H1 (cell line): ENCODE results near the gene KISS1R. TPM values are rescaled to one million over a fixed set of nuclear protein-coding genes. Genes with fewer than 3 reads are reported as not detected.

Source experiments
- CTCF ChIA-PET: fragments of 300-600 bp; sonication (Branson Sonifier 250); formaldehyde crosslinking; loops from one replicate; lab custom pipeline; 2021; ENCODE audit not compliant: partially characterized antibody; lab: Charles Lee
- POLR2A ChIA-PET: fragments of 300-600 bp; sonication (Branson Sonifier 250); formaldehyde crosslinking; loops from one replicate; lab custom pipeline; 2021; ENCODE audit warnings: inconsistent platforms; ENCODE audit not compliant: partially characterized antibody; lab: Charles Lee
- DNase-seq, 2 experiments: peaks; one replicate each; pipeline versions ENCODE4 v3.0.0 to v3.0.0-alpha.2; 2010 to 2022; ENCODE audit warnings: low spot score in 2 of 2, low read depth in 1 of 2, mixed read lengths in 1 of 2
- FAIRE-seq: peaks from 2 replicates; lab custom pipeline; 2011; peaks lifted over from hg19 to GRCh38; lab: Jason Lieb, UNC
- H2AFZ ChIP-seq: 2 replicates; pipeline ENCODE4 v1.8.1; 2012; ENCODE audit warnings: low read length, inconsistent platforms
- H2AK5ac ChIP-seq: 2 replicates; pipeline ENCODE4 v1.6.1; 2013; ENCODE audit warnings: low read depth, low read length
- H2BK120ac ChIP-seq: replicated peaks from 2 replicates; pipeline ENCODE3; 2013; ENCODE audit warnings: low read depth, low read length, inconsistent platforms
- H2BK12ac ChIP-seq: 2 replicates; pipeline ENCODE4 v1.6.1; 2013; ENCODE audit warnings: low read depth, low read length
- H2BK15ac ChIP-seq: 2 replicates; pipeline ENCODE4 v1.6.1; 2013; ENCODE audit warnings: low read length
- H2BK20ac ChIP-seq: 2 replicates; pipeline ENCODE4 v1.6.1; 2013; ENCODE audit warnings: low read length
- H2BK5ac ChIP-seq: 2 replicates; pipeline ENCODE4 v1.6.1; 2013; ENCODE audit warnings: low read depth, low read length
- H3K14ac ChIP-seq: 2 replicates; pipeline ENCODE4 v1.6.1; 2013; ENCODE audit warnings: inconsistent platforms; ENCODE audit not compliant: insufficient read length
- H3K18ac ChIP-seq: 2 replicates; pipeline ENCODE4 v1.6.1; 2013; ENCODE audit warnings: low read length; ENCODE audit errors: extremely low read depth
- H3K23ac ChIP-seq: 2 replicates; pipeline ENCODE4 v1.6.1; 2013; ENCODE audit warnings: inconsistent platforms; ENCODE audit not compliant: insufficient read length
- H3K23me2 ChIP-seq: 2 replicates; pipeline ENCODE4 v1.6.1; 2013; ENCODE audit warnings: low read depth, low read length
- H3K27ac ChIP-seq: 2 replicates; pipeline ENCODE4 v1.6.1; 2011; ENCODE audit warnings: low read depth, low read length, inconsistent platforms
- H3K27me3 ChIP-seq, 4 experiments: replicated peaks in 1 of 4; 1 replicate in 1 of 4; 2 replicates in 3 of 4; pipeline versions ENCODE4 v1.6.1 to v1.8.1; 2011 to 2013; ENCODE audit warnings: low read length in 3 of 4, mild to moderate bottlenecking in 3 of 4, inconsistent platforms in 2 of 4, mixed read lengths in 2 of 4, moderate library complexity in 1 of 4; ENCODE audit not compliant: control insufficient read depth in 3 of 4, insufficient read depth in 3 of 4; ENCODE audit errors: extremely low read depth in 1 of 4
- H3K36me3 ChIP-seq, 4 experiments: 2 replicates each; pipeline versions ENCODE4 v1.6.1 to v1.8.1; 2011 to 2013; ENCODE audit warnings: mild to moderate bottlenecking in 4 of 4, low read length in 3 of 4, moderate library complexity in 2 of 4, control low read depth in 1 of 4, inconsistent platforms in 1 of 4; ENCODE audit not compliant: insufficient read depth in 4 of 4, control insufficient read depth in 2 of 4
- H3K4ac ChIP-seq: replicated peaks from 2 replicates; pipeline ENCODE3; 2013; ENCODE audit warnings: low read length, low read depth, mixed read lengths, inconsistent platforms; ENCODE audit not compliant: insufficient read length
- H3K4me1 ChIP-seq, 4 experiments: replicated peaks in 1 of 4; 1 replicate in 1 of 4; 2 replicates in 3 of 4; pipeline versions ENCODE4 v1.6.1 to v1.8.1; 2011 to 2013; ENCODE audit warnings: low read length in 3 of 4, inconsistent platforms in 2 of 4, mixed read lengths in 1 of 4; ENCODE audit not compliant: insufficient read depth in 4 of 4, control insufficient read depth in 3 of 4
- H3K4me2 ChIP-seq, 2 experiments: 2 replicates each; pipeline versions ENCODE4 v1.6.1 to v1.8.1; 2011 to 2013; ENCODE audit warnings: low read depth in 2 of 2, low read length in 2 of 2, control low read depth in 1 of 2, inconsistent platforms in 1 of 2, mild to moderate bottlenecking in 1 of 2; ENCODE audit not compliant: insufficient read depth in 1 of 2
- H3K4me3 ChIP-seq, 4 experiments: fragments of 200-600, 300-600 bp in 1 of 4; sonication (generic), shearing (Covaris generic), sonication (Bioruptor Twin) in 1 of 4; 2 replicates each; pipeline versions ENCODE4 v1.5.1 to v1.8.1; 2011 to 2016; ENCODE audit warnings: low read length in 4 of 4, low read depth in 3 of 4, control low read depth in 2 of 4, inconsistent platforms in 2 of 4, mild to moderate bottlenecking in 2 of 4, mixed read lengths in 1 of 4, moderate library complexity in 1 of 4; ENCODE audit not compliant: insufficient read depth in 2 of 4; ENCODE audit errors: extremely low read depth in 1 of 4
- H3K56ac ChIP-seq: replicated peaks from 2 replicates; pipeline ENCODE3; 2013; ENCODE audit warnings: low read depth, mild to moderate bottlenecking, mixed read lengths, low read length, inconsistent platforms; ENCODE audit not compliant: insufficient read length
- H3K79me1 ChIP-seq: 2 replicates; pipeline ENCODE4 v1.6.1; 2013; ENCODE audit warnings: low read depth, low read length, control low read depth
- H3K79me2 ChIP-seq, 2 experiments: 2 replicates each; pipeline versions ENCODE4 v1.6.1 to v1.8.1; 2012 to 2013; ENCODE audit warnings: low read length in 2 of 2, mild to moderate bottlenecking in 2 of 2, inconsistent platforms in 1 of 2; ENCODE audit not compliant: insufficient read depth in 2 of 2, control insufficient read depth in 1 of 2
- H3K9ac ChIP-seq, 4 experiments: replicated peaks in 1 of 4; 1 replicate in 1 of 4; 2 replicates in 3 of 4; pipeline versions ENCODE4 v1.6.1 to v1.8.1; 2011 to 2013; ENCODE audit warnings: low read depth in 3 of 4, low read length in 3 of 4, control low read depth in 2 of 4, mild to moderate bottlenecking in 2 of 4, moderate library complexity in 2 of 4, inconsistent platforms in 1 of 4; ENCODE audit errors: extremely low read depth in 1 of 4
- H3K9me3 ChIP-seq, 2 experiments: 2 replicates each; pipeline versions ENCODE4 v1.6.1 to v1.8.1; 2012 to 2013; ENCODE audit warnings: mild to moderate bottlenecking in 2 of 2, moderate library complexity in 2 of 2, control low read depth in 1 of 2, inconsistent platforms in 1 of 2, low read depth in 1 of 2, low read length in 1 of 2, mixed read lengths in 1 of 2; ENCODE audit not compliant: insufficient read depth in 2 of 2
- H4K20me1 ChIP-seq, 2 experiments: replicated peaks in 1 of 2; 2 replicates each; pipeline versions ENCODE3 to v1.8.1; 2011 to 2013; ENCODE audit warnings: inconsistent platforms in 2 of 2, low read length in 2 of 2, mild to moderate bottlenecking in 1 of 2; ENCODE audit not compliant: insufficient read depth in 2 of 2, control insufficient read depth in 1 of 2
- H4K5ac ChIP-seq: 2 replicates; pipeline ENCODE4 v1.6.1; 2013; ENCODE audit warnings: low read length, low read depth, mixed read lengths, inconsistent platforms; ENCODE audit not compliant: insufficient read length
- H4K8ac ChIP-seq: 2 replicates; pipeline ENCODE4 v1.8.0; 2013; ENCODE audit warnings: mild to moderate bottlenecking, moderate library complexity, low read length, inconsistent platforms; ENCODE audit not compliant: insufficient read depth; ENCODE audit errors: extremely low read depth
- H4K91ac ChIP-seq: replicated peaks from 2 replicates; pipeline ENCODE3; 2013; ENCODE audit warnings: low read length, mixed read lengths, inconsistent platforms; ENCODE audit not compliant: insufficient read length
- ASH2L ChIP-seq: fragments of 200-600, 300-600 bp; sonication (generic); IDR thresholded peaks from one replicate; pipeline ENCODE4 v1.7.1; 2017; ENCODE audit warnings: low read length
- PHF8 ChIP-seq: fragments of 200-600 bp; sonication (generic); conservative IDR thresholded peaks from 2 replicates; pipeline ENCODE4 v1.7.1; 2012; ENCODE audit warnings: low read depth, mild to moderate bottlenecking, inconsistent platforms, low read length, moderate library complexity
- POLR2AphosphoS5 ChIP-seq: IDR thresholded peaks from 2 replicates; pipeline ENCODE4 v1.6.1; 2011; ENCODE audit warnings: low read depth, low read length
- RAD21 ChIP-seq, 2 experiments: IDR thresholded peaks in 1 of 2; conservative IDR thresholded peaks in 1 of 2; 2 replicates each; pipeline ENCODE4 v1.6.1; 2011; ENCODE audit warnings: low read depth in 2 of 2, low read length in 2 of 2, improper control_type of control experiment in 1 of 2, inconsistent platforms in 1 of 2, mild to moderate bottlenecking in 1 of 2, moderate library complexity in 1 of 2
- SIRT6 ChIP-seq: IDR thresholded peaks from one replicate; pipeline ENCODE4 v1.7.1; 2012; ENCODE audit warnings: low read length, inconsistent platforms
- WGBS, 2 experiments: shearing (Covaris generic) in 1 of 2; methylation state at CpG; one replicate each; pipeline versions ENCODE4 v1.1.6 to v1.1.7; 2013 to 2015; ENCODE audit warnings: low lambda C conversion rate in 2 of 2, mixed read lengths in 2 of 2, inconsistent platforms in 1 of 2, low coverage in 1 of 2, missing lambda C conversion rate in 1 of 2; ENCODE audit not compliant: insufficient replicate concordance in 2 of 2, insufficient coverage in 1 of 2, insufficient read length in 1 of 2; ENCODE audit errors: extremely low coverage in 1 of 2, missing lambda C conversion rate in 1 of 2; 5-methylcytosine and 5-hydroxymethylcytosine counted together
- polyA plus RNA-seq, 7 experiments: library from polyadenylated mRNA; depleted of rRNA in 3 of 7; stranded (reverse) in 5 of 7; unstranded in 2 of 7; fragments of >200 nt in 5 of 7; fragments of 200-250 nt in 2 of 7; gene quantifications; 1 replicate in 5 of 7; 2 replicates in 1 of 7; 4 replicates in 1 of 7; pipeline versions ENCODE4 v1.2.1 to v1.2.3, GENCODE V29; 2011 to 2013; ENCODE audit warnings: missing spikeins in 2 of 7, mixed read lengths in 2 of 7
- total RNA-seq: library from RNA; stranded (reverse); fragmentation: NEBNext Ultra II Directional; extraction: Animal tissue kit (Norgen Biotek cat#: 25700); gene quantifications from 2 replicates; pipeline ENCODE4 v1.2.1, GENCODE V29; 2021

Gene KISS1R
- total and polyA plus RNA-seq, 2 of the 8 experiments (the other 6 are each of a cell fraction or from before 2014, with no cell fraction given): 2.3 to 2.7 TPM

DNA sequence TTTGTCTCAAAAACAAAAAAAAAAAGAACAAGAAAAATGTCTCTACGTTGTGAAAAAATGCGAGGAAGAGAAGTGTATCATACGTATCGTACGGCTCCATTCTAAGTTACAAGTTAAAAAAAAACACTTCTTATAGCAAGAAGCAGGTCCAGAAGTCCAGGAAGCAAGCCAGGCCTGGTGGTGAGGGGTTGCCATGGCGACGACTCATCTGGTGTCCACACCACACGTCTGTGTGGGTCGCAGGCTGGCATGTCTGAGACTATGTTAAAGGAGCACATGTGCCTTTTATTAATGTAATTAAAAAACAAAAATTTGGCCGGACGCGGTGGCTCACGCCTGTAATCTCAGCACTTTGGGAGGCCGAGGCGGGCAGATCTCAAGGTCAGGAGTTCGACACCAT is 30.1 kb upstream of the KISS1R start:
- DNase-seq: no peak
- H2AFZ ChIP-seq: no peak overlapping the region
- 86% methylated on average over 16 of the region's 16 CpGs; no CpG with 5 or more reads in 1 of the 2 experiments for WGBS, 2 experiments

More for the DNA sequence above, 30.1 kb upstream of the KISS1R start:
- Histone ChIP-seq H4K20me1 (peaks cover 5 to 17% of the 10 kb centered on the region in 2 experiments), H2BK12ac (no peak overlapping the region), H3K79me2 (no peaks in the 10 kb centered on the region; a peak in 1 of 4 replicates), H3K14ac (no peak overlapping the region), H3K4me2 (no peak overlapping the region), H3K4ac (no peak overlapping the region), H2BK20ac (no peak overlapping the region), H4K91ac (no peak overlapping the region), H3K9ac (no peak overlapping the region), H4K8ac (no peak overlapping the region), H3K4me3 (no peak overlapping the region), H3K4me1 (peaks cover 0 to 2% (median 0%) of the 10 kb centered on the region in 4 experiments; a peak in 2 of 7 replicates), H3K27ac (no peak overlapping the region), H3K79me1 (peaks cover 7% of the 10 kb centered on the region), H2AK5ac (no peak overlapping the region), H2BK5ac (no peak overlapping the region), H3K9me3 (no peaks in the 10 kb centered on the region), H3K36me3 (peaks cover 0 to 21% (median 10%) of the 10 kb centered on the region in 4 experiments; a peak in 4 of 8 replicates), H3K23me2 (no peaks in the 10 kb centered on the region), H3K56ac (no peak overlapping the region), H3K18ac (no peak overlapping the region), H3K27me3 (no peaks in the 10 kb centered on the region), H2BK15ac (no peak overlapping the region), H4K5ac (no peak overlapping the region), H2BK120ac (no peak overlapping the region), H3K23ac (no peak overlapping the region)
- POLR2A ChIA-PET: interaction anchor here (8.8 kb wide), 1 partner anchor 9 kb away, joined by 82 read pairs; no protein-coding TSS in a partner anchor
- TF ChIP-seq ASH2L (no peak), SIRT6 (no peak), POLR2AphosphoS5 (no peak), PHF8 (no peak), RAD21 (IDR thresholded peaks at IDR 0.05 in 1 of 2, conservative IDR thresholded peaks at IDR 0.05 in 1 of 2; ENCODE audit: low read depth in 2 of 2, low read length in 2 of 2) (no peak)
- no peak for FAIRE-seq
- CTCF ChIA-PET: no interaction called here
